K562 (cell line): ENCODE data around the gene ZMYND8. TPM values are rescaled to one million over a fixed set of nuclear protein-coding genes. Genes with fewer than 3 reads are reported as not detected.
A peak's percentile ranks its signal among the peaks of the same experiment; 100 is the strongest.

Experiments used
- BRF1 ChIP-seq: IDR thresholded peaks from 3 replicates; pipeline ENCODE4 v1.6.1; 2011; ENCODE audit warnings: borderline replicate concordance, mild to moderate bottlenecking; ENCODE audit not compliant: insufficient read length; ENCODE audit errors: extremely low read depth
- HNRNPLL ChIP-seq: fragments of 200-400 bp; formaldehyde crosslinking; IDR thresholded peaks from 2 replicates; pipeline ENCODE4 v1.6.1; 2017; ENCODE audit warnings: low read length, low read depth, mild to moderate bottlenecking; ENCODE audit not compliant: poor library complexity, severe bottlenecking
- HNRNPUL1 ChIP-seq: fragments of 200-400 bp; formaldehyde crosslinking; IDR thresholded peaks from 2 replicates; pipeline ENCODE4 v1.6.1; 2017; ENCODE audit warnings: low read length
- MITF ChIP-seq: IDR thresholded peaks from 2 replicates; pipeline ENCODE4 v1.6.1; 2014; ENCODE audit warnings: antibody characterized with exemption
- PBX2 ChIP-seq, 2 experiments: IDR thresholded peaks in 1 of 2; conservative IDR thresholded peaks in 1 of 2; 2 replicates each; pipeline ENCODE4 v1.6.1; 2016; ENCODE audit warnings: low read depth in 2 of 2, mild to moderate bottlenecking in 1 of 2, missing compliant biosample characterization in 1 of 2, missing genetic modification characterization in 1 of 2, moderate library complexity in 1 of 2
- PCBP1 ChIP-seq: fragments of 200-400 bp; formaldehyde crosslinking; IDR thresholded peaks from 2 replicates; pipeline ENCODE4 v1.6.1; 2018; ENCODE audit warnings: mild to moderate bottlenecking, low read depth, low read length; ENCODE audit not compliant: poor library complexity, severe bottlenecking
- POLR3A ChIP-seq: IDR thresholded peaks from 2 replicates; pipeline ENCODE4 v1.6.1; 2011; ENCODE audit warnings: borderline replicate concordance, mild to moderate bottlenecking, moderate library complexity; ENCODE audit not compliant: insufficient read length, insufficient read depth; ENCODE audit errors: extremely low read depth
- SMARCA4 ChIP-seq: fragments of 450-650 bp; IDR thresholded peaks from 2 replicates; pipeline ENCODE4 v1.6.1; 2016
- ZNF347 ChIP-seq: fragments of 450-650 bp; formaldehyde crosslinking; IDR thresholded peaks from 2 replicates; pipeline ENCODE4 v1.4.0; 2020; ENCODE audit warnings: low read depth, mild to moderate bottlenecking, moderate library complexity
- ZNF41 ChIP-seq: fragments of 250-450 bp; sonication (Bioruptor Pico); conservative IDR thresholded peaks from 2 replicates; pipeline ENCODE4 v1.4.0; 2020; ENCODE audit warnings: mild to moderate bottlenecking
- ZNF766 ChIP-seq: fragments of 200-800 bp; sonication (Bioruptor generic); conservative IDR thresholded peaks from 2 replicates; pipeline ENCODE4 v1.6.1; 2016; ENCODE audit warnings: missing genetic modification characterization, missing compliant biosample characterization
- polyA plus RNA-seq, 8 experiments: library from polyadenylated mRNA; depleted of rRNA in 4 of 8; stranded (reverse) in 5 of 8; unstranded in 3 of 8; fragments of >200 nt; fragmentation: Nextera tagmentation in 2 of 8; fragmentation: Illumina TruSeq in 1 of 8; extraction: Ambion mirVana in 2 of 8; extraction: Trizol in 1 of 8; gene quantifications; 2 replicates each; pipeline versions ENCODE4 v1.2.1 to v1.2.3, GENCODE V29; 2011 to 2014; ENCODE audit warnings: inconsistent platforms in 1 of 8, missing spikeins in 1 of 8
- total RNA-seq, 7 experiments: library from RNA; depleted of rRNA in 6 of 7; stranded (reverse); fragments of >200 nt in 6 of 7; fragmentation: Illumina TruSeq in 2 of 7; extraction: Trizol in 2 of 7; gene quantifications; 2 replicates each; pipeline versions ENCODE4 v1.2.1 to v1.2.3, GENCODE V29; 2011 to 2021; ENCODE audit warnings: low replicate concordance in 1 of 7
- TF ChIP-seq, protein P1 (sequence below): fragments of 250-450 bp; sonication (Bioruptor Pico); IDR thresholded peaks from 2 replicates; pipeline ENCODE4 v1.4.0; 2020
- TF ChIP-seq, protein P2 (sequence below): IDR thresholded peaks from 3 replicates; pipeline ENCODE4 v1.6.1; 2011; ENCODE audit warnings: borderline replicate concordance, mild to moderate bottlenecking; ENCODE audit not compliant: insufficient read length, insufficient read depth

ZMYND8 gene
- total and polyA plus RNA-seq, 9 of the 15 experiments (the other 6 are each of a cell fraction or from before 2014, with no cell fraction given) = 31.8 to 148 (median 71.9) TPM

GRCh38 chr20:47357296-47358038, 968 bp upstream of the ZMYND8 start (continued):
- TF ChIP-seq BRF1 (no peak), HNRNPUL1 (no peak), ZNF347 (CRISPR knock-in tag) (no peak), HNRNPLL (peak; percentile 22), ZNF41 (CRISPR knock-in tag) (no peak; the same call in 1 of the 2 replicates), PCBP1 (peak; percentile 25), PBX2 (CRISPR knock-in tag; IDR thresholded peaks at IDR 0.05; ENCODE audit: low read depth) (no peak), PBX2 (tag; conservative IDR thresholded peaks at IDR 0.05; ENCODE audit: low read depth) (peak; percentile 87), ZNF766 (no peak), SMARCA4 (peak; percentile 53), POLR3A (no peak), MITF (no peak)
- TF ChIP-seq, protein P1, sequence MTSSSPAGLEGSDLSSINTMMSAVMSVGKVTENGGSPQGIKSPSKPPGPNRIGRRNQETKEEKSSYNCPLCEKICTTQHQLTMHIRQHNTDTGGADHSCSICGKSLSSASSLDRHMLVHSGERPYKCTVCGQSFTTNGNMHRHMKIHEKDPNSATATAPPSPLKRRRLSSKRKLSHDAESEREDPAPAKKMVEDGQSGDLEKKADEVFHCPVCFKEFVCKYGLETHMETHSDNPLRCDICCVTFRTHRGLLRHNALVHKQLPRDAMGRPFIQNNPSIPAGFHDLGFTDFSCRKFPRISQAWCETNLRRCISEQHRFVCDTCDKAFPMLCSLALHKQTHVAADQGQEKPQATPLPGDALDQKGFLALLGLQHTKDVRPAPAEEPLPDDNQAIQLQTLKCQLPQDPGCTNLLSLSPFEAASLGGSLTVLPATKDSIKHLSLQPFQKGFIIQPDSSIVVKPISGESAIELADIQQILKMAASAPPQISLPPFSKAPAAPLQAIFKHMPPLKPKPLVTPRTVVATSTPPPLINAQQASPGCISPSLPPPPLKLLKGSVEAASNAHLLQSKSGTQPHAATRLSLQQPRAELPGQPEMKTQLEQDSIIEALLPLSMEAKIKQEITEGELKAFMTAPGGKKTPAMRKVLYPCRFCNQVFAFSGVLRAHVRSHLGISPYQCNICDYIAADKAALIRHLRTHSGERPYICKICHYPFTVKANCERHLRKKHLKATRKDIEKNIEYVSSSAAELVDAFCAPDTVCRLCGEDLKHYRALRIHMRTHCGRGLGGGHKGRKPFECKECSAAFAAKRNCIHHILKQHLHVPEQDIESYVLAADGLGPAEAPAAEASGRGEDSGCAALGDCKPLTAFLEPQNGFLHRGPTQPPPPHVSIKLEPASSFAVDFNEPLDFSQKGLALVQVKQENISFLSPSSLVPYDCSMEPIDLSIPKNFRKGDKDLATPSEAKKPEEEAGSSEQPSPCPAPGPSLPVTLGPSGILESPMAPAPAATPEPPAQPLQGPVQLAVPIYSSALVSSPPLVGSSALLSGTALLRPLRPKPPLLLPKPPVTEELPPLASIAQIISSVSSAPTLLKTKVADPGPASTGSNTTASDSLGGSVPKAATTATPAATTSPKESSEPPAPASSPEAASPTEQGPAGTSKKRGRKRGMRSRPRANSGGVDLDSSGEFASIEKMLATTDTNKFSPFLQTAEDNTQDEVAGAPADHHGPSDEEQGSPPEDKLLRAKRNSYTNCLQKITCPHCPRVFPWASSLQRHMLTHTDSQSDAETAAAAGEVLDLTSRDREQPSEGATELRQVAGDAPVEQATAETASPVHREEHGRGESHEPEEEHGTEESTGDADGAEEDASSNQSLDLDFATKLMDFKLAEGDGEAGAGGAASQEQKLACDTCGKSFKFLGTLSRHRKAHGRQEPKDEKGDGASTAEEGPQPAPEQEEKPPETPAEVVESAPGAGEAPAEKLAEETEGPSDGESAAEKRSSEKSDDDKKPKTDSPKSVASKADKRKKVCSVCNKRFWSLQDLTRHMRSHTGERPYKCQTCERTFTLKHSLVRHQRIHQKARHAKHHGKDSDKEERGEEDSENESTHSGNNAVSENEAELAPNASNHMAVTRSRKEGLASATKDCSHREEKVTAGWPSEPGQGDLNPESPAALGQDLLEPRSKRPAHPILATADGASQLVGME = peak; percentile 83; the same call in 1 of the 2 replicates
- TF ChIP-seq, protein P2, sequence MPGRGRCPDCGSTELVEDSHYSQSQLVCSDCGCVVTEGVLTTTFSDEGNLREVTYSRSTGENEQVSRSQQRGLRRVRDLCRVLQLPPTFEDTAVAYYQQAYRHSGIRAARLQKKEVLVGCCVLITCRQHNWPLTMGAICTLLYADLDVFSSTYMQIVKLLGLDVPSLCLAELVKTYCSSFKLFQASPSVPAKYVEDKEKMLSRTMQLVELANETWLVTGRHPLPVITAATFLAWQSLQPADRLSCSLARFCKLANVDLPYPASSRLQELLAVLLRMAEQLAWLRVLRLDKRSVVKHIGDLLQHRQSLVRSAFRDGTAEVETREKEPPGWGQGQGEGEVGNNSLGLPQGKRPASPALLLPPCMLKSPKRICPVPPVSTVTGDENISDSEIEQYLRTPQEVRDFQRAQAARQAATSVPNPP = no peak
